Amygdala (tissue), 56 donors: Measurements from ENCODE around the gene RHOXF2.
"Not testable (repeated sequence)": the region's sequence is repeated elsewhere in the genome, so short reads cannot be mapped to it uniquely, and the experiment has no call there.

ENCODE experiments used
- DNase-seq, 56 donors: peaks; one replicate each; lab custom pipeline; 2025; lab: John Stamatoyannopoulos, UW

The RHOXF2 gene, protein sequence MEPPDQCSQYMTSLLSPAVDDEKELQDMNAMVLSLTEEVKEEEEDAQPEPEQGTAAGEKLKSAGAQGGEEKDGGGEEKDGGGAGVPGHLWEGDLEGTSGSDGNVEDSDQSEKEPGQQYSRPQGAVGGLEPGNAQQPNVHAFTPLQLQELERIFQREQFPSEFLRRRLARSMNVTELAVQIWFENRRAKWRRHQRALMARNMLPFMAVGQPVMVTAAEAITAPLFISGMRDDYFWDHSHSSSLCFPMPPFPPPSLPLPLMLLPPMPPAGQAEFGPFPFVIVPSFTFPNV

DNA sequence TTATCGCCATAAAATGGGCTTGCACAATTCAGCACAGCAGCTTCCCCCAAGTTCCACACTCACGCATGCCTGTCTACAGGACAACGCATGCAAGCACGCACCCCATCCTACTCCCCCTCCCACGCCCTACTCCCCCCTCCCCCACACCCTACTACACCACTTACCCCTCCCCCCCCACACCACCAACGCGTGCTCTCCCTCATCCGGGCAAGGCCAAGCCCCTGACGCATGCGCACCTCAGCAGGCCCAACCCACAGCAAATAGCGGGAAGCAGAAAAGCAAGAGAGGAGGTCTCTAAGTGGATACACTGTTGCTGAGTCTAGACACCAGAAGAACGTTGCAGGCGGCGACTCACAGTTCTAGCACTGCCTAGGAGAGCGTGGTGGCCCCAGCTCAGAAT lies at the start of gene RHOXF2:
TSS of gene RHOXF2 (plus strand) at position 301 of the 400 bp plus-strand sequence. CDS start 138 bp downstream, outside the sequence.
- not testable (repeated sequence) for DNase-seq

DNA sequence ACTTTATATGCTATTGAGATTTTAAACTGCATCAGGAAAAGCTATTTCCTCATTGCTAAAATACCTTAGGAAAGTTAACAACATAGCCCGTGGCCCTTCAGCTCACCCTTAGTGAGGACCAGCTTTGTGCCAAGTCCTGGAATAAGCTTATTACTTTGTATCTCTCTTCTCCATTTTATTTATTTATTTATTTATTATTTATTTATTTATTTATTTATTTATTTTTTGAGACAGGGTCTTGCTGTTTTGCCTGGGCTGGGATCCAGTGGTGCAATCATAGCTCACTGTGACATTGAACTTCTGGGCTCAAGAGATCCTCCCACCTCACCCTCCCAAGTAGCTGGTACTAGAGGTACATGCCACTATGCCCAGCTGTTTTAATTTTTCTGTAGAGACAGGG lies 49.0 kb upstream of the RHOXF2 start:
- DNase-seq: no peak

DNA sequence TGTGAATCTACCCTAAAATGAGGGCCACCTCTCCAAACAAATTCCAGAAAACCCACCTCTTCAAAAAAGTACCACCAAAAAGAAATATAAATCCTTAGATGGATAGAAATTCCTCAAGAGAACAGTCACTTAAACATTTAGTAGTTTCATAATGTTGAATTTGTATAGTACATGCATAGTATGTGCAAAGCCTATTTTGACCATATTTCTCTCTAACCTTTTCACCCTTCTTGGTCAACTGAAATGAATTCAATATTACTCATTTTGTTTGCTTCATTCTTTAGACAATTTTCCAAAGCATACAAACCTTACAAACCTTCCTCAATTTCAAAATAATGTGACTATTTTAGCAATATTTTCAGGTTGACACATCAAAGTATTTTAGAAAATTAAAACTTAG lies 46.8 kb upstream of the RHOXF2 start:
- DNase-seq: no peak

DNA sequence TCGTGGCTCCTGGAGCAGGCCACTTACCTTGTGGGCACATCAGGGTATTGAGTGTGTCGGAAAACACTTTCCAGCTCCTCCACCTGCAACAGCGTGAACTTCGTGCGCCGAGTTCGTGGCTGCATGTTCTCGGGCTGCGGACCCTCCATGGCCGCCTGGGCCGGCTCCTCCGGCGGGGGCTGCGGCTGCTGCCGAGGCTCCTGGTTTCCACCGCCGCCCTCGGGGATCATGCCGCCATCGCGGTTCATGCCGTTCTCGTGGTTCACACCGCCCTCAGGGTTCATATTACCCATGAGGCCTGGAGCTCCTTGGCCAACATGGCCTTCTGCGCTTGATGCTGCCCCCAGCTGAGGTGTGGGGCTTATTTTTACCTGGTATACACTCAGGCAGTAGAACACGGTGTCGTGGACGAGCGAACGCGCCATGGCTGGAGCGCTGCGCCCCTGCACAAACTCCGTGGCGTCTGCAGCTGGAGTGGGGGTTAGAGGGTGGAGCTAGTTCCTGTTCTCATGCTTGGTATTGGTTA lies 42.9 kb upstream of the RHOXF2 start, which contains the start of gene RHOXF1:
TSS of gene RHOXF1 (minus strand) at position 476 of the 526 bp plus-strand sequence. CDS start at position 425, 51 bp downstream.
- peak in 1 of 56 donors; percentile 1 for DNase-seq

DNA sequence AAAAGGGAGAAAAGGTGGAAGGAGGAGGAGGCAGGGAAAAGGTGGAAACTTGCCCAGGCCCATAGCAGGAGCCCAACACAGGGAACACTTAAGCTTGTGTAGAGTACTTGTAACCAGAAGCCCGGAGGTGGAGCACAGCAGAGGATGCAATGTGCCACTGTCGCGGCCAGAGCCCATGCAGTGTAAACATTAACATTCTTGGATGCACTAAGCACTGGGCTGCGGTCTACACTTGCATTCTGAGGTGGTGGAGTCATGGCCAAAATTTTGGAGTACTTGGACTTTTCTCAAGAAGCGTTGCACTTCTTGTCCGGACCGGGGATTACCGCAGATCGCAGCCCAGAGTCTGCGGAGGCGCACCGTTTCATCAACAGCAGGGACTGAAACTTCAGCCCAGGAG lies 38.2 kb upstream of the RHOXF2 start:
- no peak for DNase-seq

DNA sequence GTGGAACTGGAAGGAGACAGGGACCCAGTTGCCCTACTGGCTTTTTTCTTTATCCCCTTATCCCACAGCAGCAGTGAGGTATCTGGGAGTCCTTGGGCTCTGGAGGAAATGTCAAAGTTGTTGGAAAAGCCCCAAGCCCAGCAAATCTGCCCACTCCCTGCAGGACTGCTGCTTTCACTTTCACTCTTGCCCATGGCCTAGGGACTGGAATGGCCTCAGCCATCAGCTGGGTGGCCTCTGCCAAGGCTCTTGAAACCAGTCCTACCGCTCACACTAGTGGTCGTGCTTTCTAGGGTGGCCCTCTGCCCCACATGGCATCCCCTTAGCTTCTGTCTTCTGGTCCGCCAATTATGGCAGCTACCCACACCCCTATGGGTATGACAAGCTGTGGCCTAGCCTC lies 33.0 kb upstream of the RHOXF2 start:
- DNase-seq: no peak

DNA sequence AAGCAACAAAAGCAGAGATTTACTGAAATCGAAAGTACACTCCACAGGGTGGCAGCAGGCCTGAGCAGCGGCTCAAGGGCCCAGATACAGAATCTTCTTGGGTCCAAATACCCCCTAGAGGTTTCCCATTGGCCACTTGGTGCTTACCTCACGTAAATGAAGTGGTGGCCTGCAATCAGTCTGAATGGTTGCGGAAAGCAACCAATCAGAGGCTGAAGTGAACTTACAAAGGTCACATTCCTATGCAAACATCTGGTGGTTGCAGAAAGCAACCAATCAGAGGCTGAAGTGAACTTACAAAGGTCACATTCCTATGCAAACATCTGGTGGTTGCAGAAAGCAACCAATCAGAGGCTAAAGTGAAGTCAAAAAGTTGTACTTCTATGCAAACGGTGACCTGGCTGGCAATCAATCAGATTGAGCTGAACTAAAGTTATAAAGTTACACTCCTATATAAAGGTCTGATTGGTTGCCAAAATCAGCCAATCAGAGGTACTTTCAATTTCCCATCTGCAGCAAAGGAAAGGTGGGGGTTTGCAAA lies 30.0 kb upstream of the RHOXF2 start:
- DNase-seq: not testable (repeated sequence)

DNA sequence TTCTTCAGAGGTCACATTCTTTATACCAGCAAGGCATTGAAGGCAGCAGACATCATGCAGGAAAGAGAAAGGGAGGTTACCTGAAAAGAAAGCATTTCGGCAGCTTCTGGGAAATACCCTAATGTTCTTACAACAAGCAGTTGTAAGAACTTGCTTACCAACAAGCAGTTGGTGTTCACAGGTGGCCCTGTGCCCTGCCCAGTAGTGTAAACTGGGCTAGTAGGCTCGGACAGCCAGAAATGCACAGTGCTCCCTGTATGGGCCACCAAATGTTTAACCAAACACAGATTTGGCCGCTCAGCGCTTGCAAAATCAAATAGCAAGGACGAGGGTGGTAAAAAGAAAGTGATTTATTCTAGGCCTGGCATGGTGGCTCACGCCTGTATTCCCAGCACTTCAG lies 22.3 kb upstream of the RHOXF2 start:
- DNase-seq: no peak

DNA sequence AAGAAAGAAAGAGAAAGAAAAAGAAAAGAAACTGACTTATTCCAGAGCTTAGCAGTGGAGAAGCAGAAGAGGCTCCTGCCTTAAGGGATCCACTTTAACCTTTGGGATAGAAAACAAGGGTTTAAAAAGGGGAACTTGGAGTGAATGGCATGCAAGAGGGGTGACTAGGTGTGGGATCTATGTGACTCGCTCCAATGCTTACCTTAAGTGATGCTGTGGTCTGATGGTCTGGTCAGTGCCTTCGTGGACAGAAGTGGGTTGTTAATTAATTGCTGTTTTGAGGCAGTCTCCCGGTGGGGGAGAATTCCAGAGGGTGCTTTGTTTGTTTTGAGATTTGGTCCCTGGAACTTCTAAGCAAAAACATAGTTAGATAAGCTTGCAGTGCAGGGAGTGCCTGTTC lies 21.6 kb upstream of the RHOXF2 start:
- DNase-seq: no peak

DNA sequence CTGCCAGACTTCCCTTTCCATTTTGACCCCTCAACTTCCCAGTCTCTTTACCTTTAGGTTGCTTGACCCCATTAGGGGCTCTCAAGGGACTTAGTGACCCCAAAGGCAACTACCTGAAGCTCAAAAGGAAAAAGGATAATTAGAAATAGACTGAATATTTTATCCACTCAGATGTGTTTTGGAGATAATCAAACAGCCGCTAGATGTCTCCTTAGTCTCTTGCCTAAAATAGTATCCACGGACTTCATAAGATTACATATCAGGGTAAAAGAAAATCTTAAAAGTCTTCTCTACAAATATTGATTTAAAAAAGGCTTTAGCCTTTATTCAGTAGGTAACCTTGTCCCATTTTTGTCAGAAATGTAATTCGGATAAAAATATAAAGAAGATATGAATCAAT lies 21.0 kb upstream of the RHOXF2 start:
- DNase-seq: no peak

DNA sequence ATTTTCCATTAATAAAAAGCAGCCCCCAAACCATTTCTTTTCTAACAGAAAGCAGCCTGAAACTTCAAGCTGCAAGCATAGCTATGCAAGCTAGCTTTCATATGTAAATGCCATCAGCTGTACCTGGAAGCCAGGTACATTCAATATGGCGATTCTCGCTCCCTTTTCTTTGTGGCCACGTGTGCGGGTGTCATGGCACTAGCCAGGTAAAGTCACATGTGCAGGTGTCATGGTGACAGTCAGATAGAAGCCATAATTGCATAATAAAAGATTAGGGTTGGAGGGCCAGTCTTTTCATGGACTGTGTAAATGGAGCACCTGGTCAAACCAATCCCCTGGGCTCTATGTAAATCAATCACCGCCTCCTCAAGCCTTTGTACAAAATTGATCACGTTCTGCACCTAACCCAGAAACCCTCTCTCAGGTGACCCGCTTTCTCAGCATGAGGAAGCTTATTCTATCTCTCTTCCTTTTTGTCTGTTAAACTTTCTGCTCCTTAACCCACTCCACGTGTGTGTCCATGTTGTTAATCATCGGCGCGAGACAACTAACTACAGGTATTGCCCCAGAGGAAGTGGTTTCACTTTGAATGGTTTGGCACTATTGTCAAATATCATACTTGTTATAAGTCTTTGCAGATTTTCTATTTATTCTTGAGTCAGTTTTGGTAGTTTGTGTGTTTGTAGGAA lies 18.0 kb upstream of the RHOXF2 start:
- no peak for DNase-seq

DNA sequence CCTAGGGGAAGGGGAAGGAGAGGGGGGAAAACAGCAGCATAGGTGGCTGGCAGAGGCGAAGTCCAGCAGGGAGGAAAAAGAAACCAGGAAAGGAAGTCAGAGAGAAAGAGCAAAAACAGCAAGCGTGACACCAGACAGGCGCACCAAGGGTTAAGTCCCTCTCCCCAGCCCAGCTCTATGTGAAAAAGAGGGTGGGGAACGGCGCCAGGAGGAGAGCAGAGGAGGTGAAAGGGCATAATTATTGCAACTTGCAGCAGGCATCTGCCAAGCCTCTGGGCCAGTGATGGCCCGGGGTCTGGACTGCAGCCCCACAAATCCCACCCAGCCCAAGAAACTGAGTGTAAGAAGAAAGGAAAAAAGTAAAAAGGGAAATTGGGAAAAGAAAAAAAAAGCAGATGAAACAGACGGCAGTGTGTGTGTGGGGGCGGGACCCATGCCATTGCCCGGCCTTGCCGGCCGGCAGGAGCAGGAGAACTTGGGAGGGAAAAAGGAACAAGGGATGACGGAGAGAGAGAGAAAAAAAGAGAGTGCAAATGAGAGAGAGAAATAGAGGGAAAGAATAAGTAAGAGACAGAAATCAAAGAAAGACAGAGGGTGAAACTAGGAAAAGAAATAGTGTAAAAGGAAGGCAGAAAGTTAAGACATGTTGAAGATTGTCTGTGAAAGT lies 14.1 kb upstream of the RHOXF2 start:
- peak in 4 of 56 donors; percentile 0 to 8 (median 3) for DNase-seq

DNA sequence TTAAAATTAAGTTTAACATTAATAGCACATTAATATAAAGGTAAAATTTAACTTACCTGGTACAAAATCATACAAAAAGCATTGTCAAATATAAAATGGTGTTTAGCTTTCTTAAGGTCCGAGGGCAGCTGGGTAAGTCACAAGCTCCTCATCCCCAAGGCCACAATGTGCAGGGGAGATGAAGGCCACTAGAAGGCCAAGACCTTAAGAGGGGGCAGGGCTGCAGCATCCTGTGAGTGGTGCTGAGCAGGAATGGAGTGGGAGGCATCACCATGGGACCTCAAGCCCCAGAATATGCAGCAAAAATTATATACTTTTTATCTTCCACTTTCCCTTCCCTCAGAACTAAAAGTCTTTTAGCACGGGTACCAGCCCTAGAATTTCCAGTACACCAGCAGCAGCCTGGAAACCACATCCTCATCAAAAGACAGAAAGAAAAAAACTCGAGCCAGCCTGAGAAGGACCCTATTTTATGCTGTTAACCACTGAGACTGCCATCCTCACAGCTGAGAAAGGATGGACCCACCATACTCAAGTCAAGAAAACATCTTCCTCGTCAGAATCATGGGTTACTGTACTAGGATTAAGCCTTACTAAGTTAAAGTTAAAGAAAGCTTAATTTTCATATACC lies 13.0 kb upstream of the RHOXF2 start:
- DNase-seq: no peak

DNA sequence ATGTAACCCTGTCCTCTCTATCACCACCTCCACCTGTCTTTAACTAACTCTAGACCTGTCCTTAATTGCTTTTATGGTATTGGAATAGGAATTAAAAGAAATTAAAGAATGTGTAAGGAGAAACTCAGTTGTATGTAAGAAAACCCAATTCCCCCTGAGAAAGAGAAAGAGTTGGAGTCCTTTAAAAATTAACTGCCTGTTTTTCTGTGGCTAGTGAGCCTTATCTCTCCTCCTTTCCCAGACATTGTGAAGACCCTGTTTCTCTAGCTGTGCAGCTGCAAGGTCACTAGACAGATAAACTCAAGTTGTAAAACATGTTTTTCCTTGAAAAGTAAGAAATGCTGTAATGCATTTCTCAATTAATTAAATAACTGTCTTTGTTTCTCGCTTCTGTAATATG lies 12.1 kb upstream of the RHOXF2 start:
- DNase-seq: not testable (repeated sequence)

DNA sequence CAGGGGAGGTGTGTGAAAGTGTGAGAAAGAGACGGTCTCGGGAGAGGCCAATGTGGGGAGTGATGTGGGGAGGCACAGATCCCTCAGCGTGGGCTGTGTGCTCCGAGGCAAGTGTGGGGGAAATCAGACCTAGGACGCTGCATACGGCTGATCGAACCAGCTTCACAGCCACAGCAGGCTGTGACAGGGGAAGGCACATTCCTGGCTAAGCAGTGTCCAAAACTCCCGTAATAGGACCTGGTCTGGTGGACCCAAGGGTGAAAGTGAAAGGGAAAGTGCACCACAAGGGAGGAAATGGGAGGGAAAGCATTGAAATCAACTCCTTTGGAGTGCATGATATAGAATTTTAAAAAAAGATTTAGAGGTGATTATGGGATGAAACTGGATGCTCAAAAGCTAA lies 10.9 kb upstream of the RHOXF2 start:
- no peak for DNase-seq

DNA sequence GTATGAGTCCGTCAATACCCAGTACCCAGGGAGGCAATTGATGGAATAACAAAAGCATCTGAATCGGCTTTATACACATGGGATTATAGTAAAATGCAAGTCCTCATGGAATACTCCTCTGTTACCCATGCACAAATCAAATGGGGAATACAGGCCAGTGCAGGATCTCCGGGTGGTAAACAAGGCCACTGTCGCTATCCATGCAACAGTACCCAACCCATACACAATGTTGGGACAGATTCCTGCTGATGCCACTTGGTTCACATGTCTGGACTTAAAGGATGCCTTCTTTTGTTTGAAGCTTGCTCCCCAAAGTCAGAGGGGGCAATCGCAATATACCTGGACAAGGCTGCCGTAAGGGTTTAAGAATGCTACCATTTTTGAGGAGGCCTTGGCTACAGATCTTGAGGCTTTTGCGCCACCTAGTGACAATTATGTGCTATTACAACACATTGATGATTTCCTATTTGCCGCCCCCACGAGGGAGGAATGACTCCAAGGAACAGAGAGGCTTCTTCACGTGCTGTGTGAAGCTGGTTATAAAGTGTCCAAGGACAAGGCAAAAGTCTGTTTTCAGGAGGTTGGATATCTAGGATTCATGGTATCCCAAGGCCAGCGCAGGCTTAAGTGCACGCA lies 8.2 kb upstream of the RHOXF2 start:
- DNase-seq: not testable (repeated sequence)

DNA sequence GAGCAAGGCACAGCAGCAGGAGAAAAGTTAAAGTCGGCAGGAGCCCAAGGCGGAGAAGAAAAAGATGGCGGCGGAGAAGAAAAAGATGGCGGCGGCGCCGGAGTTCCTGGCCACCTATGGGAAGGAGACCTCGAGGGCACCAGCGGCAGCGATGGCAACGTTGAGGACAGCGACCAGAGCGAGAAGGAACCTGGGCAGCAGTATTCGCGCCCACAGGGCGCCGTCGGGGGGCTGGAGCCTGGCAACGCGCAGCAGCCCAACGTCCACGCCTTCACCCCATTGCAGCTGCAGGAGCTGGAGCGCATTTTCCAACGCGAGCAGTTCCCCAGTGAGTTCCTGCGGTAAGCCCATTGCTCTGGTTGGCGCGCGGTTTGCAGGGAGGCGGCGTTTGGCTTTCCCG lies 673 bp downstream of the RHOXF2 start:
- DNase-seq: not testable (repeated sequence)

DNA sequence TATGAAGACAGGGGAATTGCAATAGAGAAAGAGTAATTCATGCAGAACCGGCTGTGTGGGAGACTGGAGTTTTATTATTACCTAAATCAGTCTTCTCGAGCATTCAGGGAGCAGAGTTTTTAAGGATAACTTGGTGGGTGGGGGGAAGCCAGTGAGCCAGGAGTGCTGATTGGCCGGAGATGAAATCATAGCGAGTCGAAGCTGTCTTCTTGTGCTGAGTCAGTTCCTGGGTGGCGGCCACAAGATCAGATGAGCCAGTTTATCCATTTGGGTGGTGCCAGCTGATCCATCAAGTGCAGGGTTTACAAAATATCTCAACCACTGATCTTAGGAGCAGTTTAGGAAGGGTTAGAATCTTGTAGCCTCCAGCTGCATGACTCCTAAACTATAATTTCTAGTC lies 34.8 kb downstream of the RHOXF2 start:
- not testable (repeated sequence) for DNase-seq

DNA sequence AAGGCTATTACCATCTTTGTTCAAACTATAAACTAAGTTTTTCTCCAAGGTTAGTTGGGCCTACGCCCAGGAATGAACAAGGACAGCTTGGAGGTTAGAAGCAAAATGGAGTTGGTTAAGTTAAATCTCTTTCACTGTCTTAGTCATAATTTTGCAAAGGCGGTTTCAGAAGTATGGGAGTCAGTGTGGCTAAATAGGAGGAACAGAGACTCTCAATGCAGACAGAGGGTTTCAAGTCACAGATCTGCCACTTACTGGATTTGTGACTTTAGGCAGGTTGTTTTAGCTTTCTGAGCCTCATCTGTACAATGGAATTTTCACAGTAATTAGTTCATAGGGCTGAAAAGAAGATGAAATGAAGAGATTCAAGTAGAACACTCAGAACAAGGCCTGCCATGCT lies 35.3 kb downstream of the RHOXF2 start:
- DNase-seq: not testable (repeated sequence)

DNA sequence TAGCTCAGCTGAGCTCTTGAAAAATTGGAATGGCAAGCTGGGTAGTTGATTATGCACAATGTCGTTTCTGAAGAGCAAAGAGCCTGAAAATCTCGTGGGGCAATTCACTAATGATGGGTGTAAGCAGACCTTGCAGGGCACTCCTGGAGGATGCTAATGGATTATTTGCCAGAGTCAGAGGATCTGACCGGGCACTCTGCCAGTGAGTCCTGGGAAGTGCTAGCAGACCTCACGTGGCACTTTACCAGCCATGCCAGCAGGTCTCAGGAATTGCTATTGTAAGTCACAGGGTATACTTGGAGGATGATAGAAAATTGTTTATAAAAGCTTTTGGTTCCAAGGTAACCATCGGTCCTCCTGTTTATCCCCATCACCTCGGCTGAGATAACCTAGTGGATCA lies 37.4 kb downstream of the RHOXF2 start:
- not testable (repeated sequence) for DNase-seq
